H1 (cell line): ENCODE measurements around the gene DMBX1. TPM values are rescaled to one million over a fixed set of nuclear protein-coding genes. Genes with fewer than 3 reads are reported as not detected.

Experiments used
- CTCF ChIA-PET: fragments of 300-600 bp; sonication (Branson Sonifier 250); formaldehyde crosslinking; loops from one replicate; lab custom pipeline; 2021; ENCODE audit not compliant: partially characterized antibody; lab: Charles Lee
- POLR2A ChIA-PET: fragments of 300-600 bp; sonication (Branson Sonifier 250); formaldehyde crosslinking; loops from one replicate; lab custom pipeline; 2021; ENCODE audit warnings: inconsistent platforms; ENCODE audit not compliant: partially characterized antibody; lab: Charles Lee
- DNase-seq, 2 experiments: peaks; one replicate each; pipeline versions ENCODE4 v3.0.0 to v3.0.0-alpha.2; 2010 to 2022; ENCODE audit warnings: low spot score in 2 of 2, low read depth in 1 of 2, mixed read lengths in 1 of 2
- FAIRE-seq: peaks from 2 replicates; lab custom pipeline; 2011; peaks lifted over from hg19 to GRCh38; lab: Jason Lieb, UNC
- H2AFZ ChIP-seq: 2 replicates; pipeline ENCODE4 v1.8.1; 2012; ENCODE audit warnings: low read length, inconsistent platforms
- H2AK5ac ChIP-seq: 2 replicates; pipeline ENCODE4 v1.6.1; 2013; ENCODE audit warnings: low read depth, low read length
- H2BK120ac ChIP-seq: replicated peaks from 2 replicates; pipeline ENCODE3; 2013; ENCODE audit warnings: low read depth, low read length, inconsistent platforms
- H2BK12ac ChIP-seq: 2 replicates; pipeline ENCODE4 v1.6.1; 2013; ENCODE audit warnings: low read depth, low read length
- H2BK15ac ChIP-seq: 2 replicates; pipeline ENCODE4 v1.6.1; 2013; ENCODE audit warnings: low read length
- H2BK20ac ChIP-seq: 2 replicates; pipeline ENCODE4 v1.6.1; 2013; ENCODE audit warnings: low read length
- H2BK5ac ChIP-seq: 2 replicates; pipeline ENCODE4 v1.6.1; 2013; ENCODE audit warnings: low read depth, low read length
- H3K14ac ChIP-seq: 2 replicates; pipeline ENCODE4 v1.6.1; 2013; ENCODE audit warnings: inconsistent platforms; ENCODE audit not compliant: insufficient read length
- H3K18ac ChIP-seq: 2 replicates; pipeline ENCODE4 v1.6.1; 2013; ENCODE audit warnings: low read length; ENCODE audit errors: extremely low read depth
- H3K23ac ChIP-seq: 2 replicates; pipeline ENCODE4 v1.6.1; 2013; ENCODE audit warnings: inconsistent platforms; ENCODE audit not compliant: insufficient read length
- H3K23me2 ChIP-seq: 2 replicates; pipeline ENCODE4 v1.6.1; 2013; ENCODE audit warnings: low read depth, low read length
- H3K27ac ChIP-seq: 2 replicates; pipeline ENCODE4 v1.6.1; 2011; ENCODE audit warnings: low read depth, low read length, inconsistent platforms
- H3K27me3 ChIP-seq, 4 experiments: replicated peaks in 1 of 4; 1 replicate in 1 of 4; 2 replicates in 3 of 4; pipeline versions ENCODE4 v1.6.1 to v1.8.1; 2011 to 2013; ENCODE audit warnings: low read length in 3 of 4, mild to moderate bottlenecking in 3 of 4, inconsistent platforms in 2 of 4, mixed read lengths in 2 of 4, moderate library complexity in 1 of 4; ENCODE audit not compliant: control insufficient read depth in 3 of 4, insufficient read depth in 3 of 4; ENCODE audit errors: extremely low read depth in 1 of 4
- H3K36me3 ChIP-seq, 4 experiments: 2 replicates each; pipeline versions ENCODE4 v1.6.1 to v1.8.1; 2011 to 2013; ENCODE audit warnings: mild to moderate bottlenecking in 4 of 4, low read length in 3 of 4, moderate library complexity in 2 of 4, control low read depth in 1 of 4, inconsistent platforms in 1 of 4; ENCODE audit not compliant: insufficient read depth in 4 of 4, control insufficient read depth in 2 of 4
- H3K4ac ChIP-seq: replicated peaks from 2 replicates; pipeline ENCODE3; 2013; ENCODE audit warnings: low read length, low read depth, mixed read lengths, inconsistent platforms; ENCODE audit not compliant: insufficient read length
- H3K4me1 ChIP-seq, 4 experiments: replicated peaks in 1 of 4; 1 replicate in 1 of 4; 2 replicates in 3 of 4; pipeline versions ENCODE4 v1.6.1 to v1.8.1; 2011 to 2013; ENCODE audit warnings: low read length in 3 of 4, inconsistent platforms in 2 of 4, mixed read lengths in 1 of 4; ENCODE audit not compliant: insufficient read depth in 4 of 4, control insufficient read depth in 3 of 4
- H3K4me2 ChIP-seq, 2 experiments: 2 replicates each; pipeline versions ENCODE4 v1.6.1 to v1.8.1; 2011 to 2013; ENCODE audit warnings: low read depth in 2 of 2, low read length in 2 of 2, control low read depth in 1 of 2, inconsistent platforms in 1 of 2, mild to moderate bottlenecking in 1 of 2; ENCODE audit not compliant: insufficient read depth in 1 of 2
- H3K4me3 ChIP-seq, 4 experiments: fragments of 200-600, 300-600 bp in 1 of 4; sonication (generic), shearing (Covaris generic), sonication (Bioruptor Twin) in 1 of 4; 2 replicates each; pipeline versions ENCODE4 v1.5.1 to v1.8.1; 2011 to 2016; ENCODE audit warnings: low read length in 4 of 4, low read depth in 3 of 4, control low read depth in 2 of 4, inconsistent platforms in 2 of 4, mild to moderate bottlenecking in 2 of 4, mixed read lengths in 1 of 4, moderate library complexity in 1 of 4; ENCODE audit not compliant: insufficient read depth in 2 of 4; ENCODE audit errors: extremely low read depth in 1 of 4
- H3K56ac ChIP-seq: replicated peaks from 2 replicates; pipeline ENCODE3; 2013; ENCODE audit warnings: low read depth, mild to moderate bottlenecking, mixed read lengths, low read length, inconsistent platforms; ENCODE audit not compliant: insufficient read length
- H3K79me1 ChIP-seq: 2 replicates; pipeline ENCODE4 v1.6.1; 2013; ENCODE audit warnings: low read depth, low read length, control low read depth
- H3K79me2 ChIP-seq, 2 experiments: 2 replicates each; pipeline versions ENCODE4 v1.6.1 to v1.8.1; 2012 to 2013; ENCODE audit warnings: low read length in 2 of 2, mild to moderate bottlenecking in 2 of 2, inconsistent platforms in 1 of 2; ENCODE audit not compliant: insufficient read depth in 2 of 2, control insufficient read depth in 1 of 2
- H3K9ac ChIP-seq, 4 experiments: replicated peaks in 1 of 4; 1 replicate in 1 of 4; 2 replicates in 3 of 4; pipeline versions ENCODE4 v1.6.1 to v1.8.1; 2011 to 2013; ENCODE audit warnings: low read depth in 3 of 4, low read length in 3 of 4, control low read depth in 2 of 4, mild to moderate bottlenecking in 2 of 4, moderate library complexity in 2 of 4, inconsistent platforms in 1 of 4; ENCODE audit errors: extremely low read depth in 1 of 4
- H3K9me3 ChIP-seq, 2 experiments: 2 replicates each; pipeline versions ENCODE4 v1.6.1 to v1.8.1; 2012 to 2013; ENCODE audit warnings: mild to moderate bottlenecking in 2 of 2, moderate library complexity in 2 of 2, control low read depth in 1 of 2, inconsistent platforms in 1 of 2, low read depth in 1 of 2, low read length in 1 of 2, mixed read lengths in 1 of 2; ENCODE audit not compliant: insufficient read depth in 2 of 2
- H4K20me1 ChIP-seq, 2 experiments: replicated peaks in 1 of 2; 2 replicates each; pipeline versions ENCODE3 to v1.8.1; 2011 to 2013; ENCODE audit warnings: inconsistent platforms in 2 of 2, low read length in 2 of 2, mild to moderate bottlenecking in 1 of 2; ENCODE audit not compliant: insufficient read depth in 2 of 2, control insufficient read depth in 1 of 2
- H4K5ac ChIP-seq: 2 replicates; pipeline ENCODE4 v1.6.1; 2013; ENCODE audit warnings: low read length, low read depth, mixed read lengths, inconsistent platforms; ENCODE audit not compliant: insufficient read length
- H4K8ac ChIP-seq: 2 replicates; pipeline ENCODE4 v1.8.0; 2013; ENCODE audit warnings: mild to moderate bottlenecking, moderate library complexity, low read length, inconsistent platforms; ENCODE audit not compliant: insufficient read depth; ENCODE audit errors: extremely low read depth
- H4K91ac ChIP-seq: replicated peaks from 2 replicates; pipeline ENCODE3; 2013; ENCODE audit warnings: low read length, mixed read lengths, inconsistent platforms; ENCODE audit not compliant: insufficient read length
- EP300 ChIP-seq, 2 experiments: IDR thresholded peaks; 1 replicate in 1 of 2; 2 replicates in 1 of 2; pipeline ENCODE4 v1.6.1; 2011 to 2012; ENCODE audit warnings: low read depth in 2 of 2, low read length in 2 of 2, mild to moderate bottlenecking in 2 of 2, borderline replicate concordance in 1 of 2, inconsistent platforms in 1 of 2, moderate library complexity in 1 of 2
- WGBS, 2 experiments: shearing (Covaris generic) in 1 of 2; methylation state at CpG; one replicate each; pipeline versions ENCODE4 v1.1.6 to v1.1.7; 2013 to 2015; ENCODE audit warnings: low lambda C conversion rate in 2 of 2, mixed read lengths in 2 of 2, inconsistent platforms in 1 of 2, low coverage in 1 of 2, missing lambda C conversion rate in 1 of 2; ENCODE audit not compliant: insufficient replicate concordance in 2 of 2, insufficient coverage in 1 of 2, insufficient read length in 1 of 2; ENCODE audit errors: extremely low coverage in 1 of 2, missing lambda C conversion rate in 1 of 2; 5-methylcytosine and 5-hydroxymethylcytosine counted together
- polyA plus RNA-seq, 7 experiments: library from polyadenylated mRNA; depleted of rRNA in 3 of 7; stranded (reverse) in 5 of 7; unstranded in 2 of 7; fragments of >200 nt in 5 of 7; fragments of 200-250 nt in 2 of 7; gene quantifications; 1 replicate in 5 of 7; 2 replicates in 1 of 7; 4 replicates in 1 of 7; pipeline versions ENCODE4 v1.2.1 to v1.2.3, GENCODE V29; 2011 to 2013; ENCODE audit warnings: missing spikeins in 2 of 7, mixed read lengths in 2 of 7
- total RNA-seq: library from RNA; stranded (reverse); fragmentation: NEBNext Ultra II Directional; extraction: Animal tissue kit (Norgen Biotek cat#: 25700); gene quantifications from 2 replicates; pipeline ENCODE4 v1.2.1, GENCODE V29; 2021

Gene DMBX1
- total and polyA plus RNA-seq, 2 of the 8 experiments (the other 6 are each of a cell fraction or from before 2014, with no cell fraction given) = 0.23 to 0.30 TPM

- TF ChIP-seq EP300 (IDR thresholded peaks at IDR 0.05; ENCODE audit: borderline replicate concordance in 1 of 2, low read depth in 2 of 2, low read length in 2 of 2) = no peak
- Histone ChIP-seq H2AFZ (no peak overlapping the region), H3K4me1 (peaks cover 0 to 25% (median 4%) of the 10 kb centered on the region in 4 experiments; a peak in 5 of 7 replicates), H2BK120ac (no peak overlapping the region), H3K36me3 (no peaks in the 10 kb centered on the region), H3K18ac (no peak overlapping the region; the same call in 1 of the 2 replicates), H2BK12ac (peak overlapping the region; percentile 39; the same call in 1 of the 2 replicates), H3K23ac (no peak overlapping the region), H3K9ac (no peak overlapping the region), H3K23me2 (no peaks in the 10 kb centered on the region), H3K27me3 (peaks cover 0 to 17% (median 3%) of the 10 kb centered on the region in 4 experiments; a peak in 3 of 7 replicates), H2AK5ac (peak overlapping the region; percentile 13; the same call in 1 of the 2 replicates), H2BK15ac (no peak overlapping the region), H3K4me3 (no peak overlapping the region), H4K20me1 (no peaks in the 10 kb centered on the region), H3K14ac (no peak overlapping the region), H3K79me1 (no peaks in the 10 kb centered on the region), H2BK20ac (no peak overlapping the region), H4K5ac (no peak overlapping the region), H2BK5ac (no peak overlapping the region), H3K4me2 (no peak overlapping the region), H3K4ac (no peak overlapping the region), H3K9me3 (no peaks in the 10 kb centered on the region), H3K79me2 (no peaks in the 10 kb centered on the region), H4K91ac (no peak overlapping the region), H4K8ac (no peak overlapping the region), H3K56ac (no peak overlapping the region), H3K27ac (no peak overlapping the region)
- ChIA-PET POLR2A (interaction anchor here (0.9 to 1.3 kb wide), 4 partner anchors 9 to 32 kb away, joined by 3 to 4 read pairs (median 3); no protein-coding TSS in a partner anchor), CTCF (interaction anchor here (0.9 to 18.9 kb wide), 5 partner anchors 16 to 66 kb away, joined by 3 to 287 read pairs (median 3); partner anchors contain the start of gene DMBX1)
- DNase-seq = no peak
- no peak for FAIRE-seq
- 71% methylated on average over 7 of the region's 8 CpGs; no CpG with 5 or more reads in 1 of the 2 experiments for WGBS, 2 experiments
Measured at GRCh38 chr1:46510998-46511365, 21.3 kb downstream of the DMBX1 start.
